Measurements from ENCODE around the gene NDNF.

GRCh38 chr4:121114756-121115155 lies 42.4 kb upstream of the NDNF start:
- TF ChIP-seq CTCF (IDR thresholded peaks at IDR 0.05), result no peak
- TF ChIP-seq POLR2A (IDR thresholded peaks at IDR 0.05), result no peak

All from heart left ventricle (tissue), 13 donors.